GM21737 (cell line): Measurements from ENCODE around the gene GHITM.
"Not testable (repeated sequence)": the region's sequence is repeated elsewhere in the genome, so short reads cannot be mapped to it uniquely, and the experiment has no call there.

Experiments
- ATAC-seq: cut with Tn5 transposase; IDR thresholded peaks from one replicate; pipeline ENCODE4 v1.9.1; 2021; ENCODE audit warnings: mild to moderate bottlenecking, moderate library complexity; ENCODE audit not compliant: unreplicated experiment

Gene GHITM

DNA sequence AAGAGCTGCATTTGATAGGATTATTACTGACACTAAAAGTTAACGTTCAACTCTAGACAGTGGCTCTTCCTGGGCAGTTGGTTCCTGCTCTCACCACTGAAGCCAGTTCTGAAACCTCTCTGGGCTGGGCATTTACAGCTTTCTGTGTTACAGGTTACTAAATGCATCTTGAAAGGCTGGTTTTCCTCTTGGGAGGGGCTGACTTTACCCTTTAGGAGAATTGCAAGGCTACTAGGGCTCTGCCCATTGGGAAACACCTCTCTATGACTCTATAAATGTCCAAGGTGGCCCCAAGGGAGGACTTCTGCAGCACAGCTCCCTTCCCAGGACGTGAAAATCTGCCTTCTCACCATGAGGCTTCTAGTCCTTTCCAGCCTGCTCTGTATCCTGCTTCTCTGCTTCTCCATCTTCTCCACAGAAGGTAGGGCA is 34.2 kb downstream of the GHITM start, which contains the start of gene GPR15LG:
TSS of gene GPR15LG (plus strand) at position 301 of the 429 bp plus-strand sequence. CDS start at position 352, 51 bp downstream.
- ATAC-seq = peak; percentile 32

- no peak for ATAC-seq
Measured at GRCh38 chr10:84175436-84175835, 36.1 kb downstream of the GHITM start.

DNA sequence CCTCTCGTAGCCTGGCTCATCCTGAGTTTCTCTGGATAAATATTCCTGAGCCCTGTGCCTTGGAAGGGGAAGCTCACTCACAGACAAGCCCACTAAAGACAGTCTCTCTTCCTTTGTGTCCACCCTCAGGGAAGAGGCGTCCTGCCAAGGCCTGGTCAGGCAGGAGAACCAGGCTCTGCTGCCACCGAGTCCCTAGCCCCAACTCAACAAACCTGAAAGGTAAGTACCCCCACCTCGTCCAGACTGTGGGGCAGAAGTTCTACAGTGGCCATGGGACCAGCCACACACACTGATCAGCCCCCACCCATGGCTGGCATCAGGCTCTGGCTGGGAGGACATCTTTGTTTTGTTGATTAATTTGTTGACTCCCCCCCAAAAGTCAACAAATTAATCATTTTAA is 37.0 kb downstream of the GHITM start:
- no peak for ATAC-seq

- no peak for ATAC-seq
Measured at GRCh38 chr10:84176836-84177474, 37.6 kb downstream of the GHITM start.

GRCh38 chr10:84177541-84178141 is 38.3 kb downstream of the GHITM start:
- peak; percentile 51 for ATAC-seq

DNA sequence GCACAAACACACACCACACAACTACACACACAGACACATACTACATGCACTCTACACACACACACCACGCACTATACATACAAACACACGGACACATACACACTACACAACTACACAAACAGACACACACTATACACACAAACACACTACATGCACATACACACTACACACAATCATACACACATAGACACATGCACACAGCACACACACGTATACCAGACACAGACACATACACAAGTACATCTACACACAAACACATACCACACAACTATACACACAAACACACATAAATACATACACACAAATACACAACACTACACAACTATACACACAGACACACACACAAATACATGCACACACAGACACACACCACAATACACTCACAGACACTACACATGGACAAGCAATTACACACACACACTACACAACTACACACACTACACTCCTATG is 38.9 kb downstream of the GHITM start:
- no peak for ATAC-seq

DNA sequence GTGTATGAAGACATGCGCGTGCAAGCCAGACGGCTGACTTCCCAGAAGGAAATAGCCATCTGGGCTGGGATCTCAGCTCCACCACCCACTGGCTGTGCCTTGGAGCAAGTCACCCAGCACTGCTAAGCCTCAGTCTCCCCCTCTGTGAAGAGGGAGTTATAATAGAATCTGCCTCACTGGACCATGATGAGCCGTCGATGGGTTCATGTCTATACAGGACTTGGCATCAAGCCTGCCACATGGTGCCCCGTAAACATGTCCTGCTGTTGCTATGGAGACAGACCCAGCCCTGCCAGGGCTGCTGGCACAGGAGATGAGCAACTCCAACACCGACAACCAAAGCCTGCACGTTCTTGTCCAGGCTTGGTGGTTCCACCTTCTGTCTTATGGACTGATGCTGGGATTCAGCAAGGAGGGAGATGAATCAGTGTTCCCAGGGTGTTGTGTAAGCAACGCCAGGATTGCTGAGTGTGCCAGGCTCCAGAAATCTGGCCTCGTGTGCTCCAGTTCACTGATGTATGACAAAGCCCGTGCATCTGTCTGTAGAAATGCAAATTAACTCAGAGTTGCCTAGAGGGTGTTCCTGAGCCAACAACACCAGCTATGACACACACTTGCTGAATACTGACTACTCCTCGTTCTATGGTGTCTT is 39.9 kb downstream of the GHITM start:
- ATAC-seq = peak; percentile 81

DNA sequence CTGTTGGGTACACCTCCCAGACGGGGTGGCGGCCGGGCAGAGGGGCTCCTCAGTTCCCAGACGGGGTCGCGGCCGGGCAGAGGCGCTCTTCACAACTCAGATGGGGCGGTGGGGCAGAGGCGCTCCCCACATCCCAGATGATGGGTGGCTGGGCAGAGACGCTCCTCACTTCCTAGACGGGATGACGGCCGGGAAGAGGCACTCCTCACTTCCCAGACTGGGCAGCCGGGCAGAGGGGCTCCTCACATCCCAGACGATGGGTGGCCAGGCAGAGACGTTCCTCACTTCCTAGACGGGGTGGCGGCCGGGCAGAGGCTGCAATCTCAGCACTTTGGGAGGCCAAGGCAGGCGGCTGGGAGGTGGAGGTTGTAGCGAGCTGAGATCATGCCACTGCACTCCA is 41.1 kb downstream of the GHITM start:
- ATAC-seq = not testable (repeated sequence)

- no peak for ATAC-seq
Measured at GRCh38 chr10:84181631-84182030, 42.3 kb downstream of the GHITM start.

- ATAC-seq = no peak
Measured at GRCh38 chr10:84184517-84184916, 45.2 kb downstream of the GHITM start.

DNA sequence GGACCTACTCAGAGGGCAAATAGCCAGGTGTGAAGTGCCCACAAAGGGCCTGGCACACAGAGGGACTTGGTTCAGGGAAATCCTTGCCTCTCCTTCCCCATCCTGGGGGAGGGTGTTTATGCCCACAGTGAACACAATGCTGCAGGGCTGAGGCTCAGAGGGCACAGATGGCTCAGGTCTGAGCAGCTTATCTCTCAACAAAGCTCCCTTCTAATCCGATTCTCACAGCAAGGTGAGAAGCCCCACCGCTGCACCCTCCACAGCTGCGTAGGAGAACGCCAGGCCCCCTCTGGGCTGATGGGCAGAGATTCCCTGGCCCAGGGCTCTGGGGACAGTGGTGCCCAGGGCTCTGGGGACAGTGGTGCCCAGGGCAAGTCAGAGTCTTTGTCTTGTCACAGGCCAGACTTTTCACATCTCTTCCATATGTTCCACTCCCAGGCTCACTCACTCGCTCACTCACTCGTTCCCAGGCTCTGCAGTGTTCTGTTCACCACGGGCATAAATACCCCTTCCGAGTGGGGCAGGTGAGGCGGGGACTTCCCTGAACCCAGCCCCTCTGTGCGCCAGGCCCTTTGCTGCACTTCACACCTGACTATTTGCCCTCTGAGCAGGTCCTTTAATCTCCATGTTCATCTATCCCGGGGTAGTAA is 46.3 kb downstream of the GHITM start:
- ATAC-seq = no peak

DNA sequence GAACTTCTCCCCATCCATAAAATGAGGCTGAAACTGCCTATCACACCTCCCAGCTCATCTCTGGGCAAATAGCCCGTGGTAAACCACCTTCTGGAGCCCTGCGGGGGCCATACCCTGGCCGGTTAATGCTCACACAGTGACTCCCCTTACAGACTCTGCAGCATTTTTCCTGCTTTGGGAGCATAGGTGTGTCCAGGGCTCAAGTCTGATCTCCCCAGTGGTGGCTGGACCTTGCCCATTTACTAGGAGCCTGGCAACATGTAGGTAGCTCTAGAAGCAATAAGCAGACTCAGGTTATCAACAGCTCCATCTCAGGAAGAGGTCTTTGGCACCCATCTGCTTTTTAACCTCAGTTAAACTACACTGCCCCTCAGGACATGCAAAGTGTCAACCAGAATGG is 49.5 kb downstream of the GHITM start:
- no peak for ATAC-seq

GRCh38 chr10:84190621-84191020 is 51.3 kb downstream of the GHITM start:
- ATAC-seq = no peak

- ATAC-seq = no peak
Measured at GRCh38 chr10:84191106-84191505, 51.8 kb downstream of the GHITM start.

DNA sequence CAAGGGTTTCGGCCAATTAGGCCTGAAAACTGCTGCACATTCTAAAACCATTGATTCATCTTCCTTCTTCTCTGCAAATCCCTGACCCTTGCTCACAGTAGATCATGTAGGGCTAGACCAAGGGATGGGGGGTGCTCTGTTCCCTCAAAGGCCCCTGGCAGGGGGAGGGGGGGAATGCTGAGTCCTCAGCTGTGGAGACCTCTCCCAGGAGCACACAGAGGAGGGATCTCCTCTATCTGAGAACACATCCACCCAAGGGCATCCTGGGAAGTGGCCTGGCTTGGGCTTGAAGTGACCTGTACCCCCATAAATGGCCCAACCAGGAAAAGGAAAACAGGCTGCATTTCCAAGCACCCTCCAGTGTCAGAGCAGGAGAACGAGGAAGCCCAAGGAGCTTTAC is 54.0 kb downstream of the GHITM start:
- ATAC-seq = no peak

- ATAC-seq = no peak
Measured at GRCh38 chr10:84193846-84194423, 54.6 kb downstream of the GHITM start.

GRCh38 chr10:84194424-84195043 is 55.2 kb downstream of the GHITM start, which contains the start of gene CDHR1:
Gene CDHR1, plus strand, starts transcription at chr10:84194537. Its CDS starts 224 bp downstream, at chr10:84194761.
- ATAC-seq = peak; percentile 67

DNA sequence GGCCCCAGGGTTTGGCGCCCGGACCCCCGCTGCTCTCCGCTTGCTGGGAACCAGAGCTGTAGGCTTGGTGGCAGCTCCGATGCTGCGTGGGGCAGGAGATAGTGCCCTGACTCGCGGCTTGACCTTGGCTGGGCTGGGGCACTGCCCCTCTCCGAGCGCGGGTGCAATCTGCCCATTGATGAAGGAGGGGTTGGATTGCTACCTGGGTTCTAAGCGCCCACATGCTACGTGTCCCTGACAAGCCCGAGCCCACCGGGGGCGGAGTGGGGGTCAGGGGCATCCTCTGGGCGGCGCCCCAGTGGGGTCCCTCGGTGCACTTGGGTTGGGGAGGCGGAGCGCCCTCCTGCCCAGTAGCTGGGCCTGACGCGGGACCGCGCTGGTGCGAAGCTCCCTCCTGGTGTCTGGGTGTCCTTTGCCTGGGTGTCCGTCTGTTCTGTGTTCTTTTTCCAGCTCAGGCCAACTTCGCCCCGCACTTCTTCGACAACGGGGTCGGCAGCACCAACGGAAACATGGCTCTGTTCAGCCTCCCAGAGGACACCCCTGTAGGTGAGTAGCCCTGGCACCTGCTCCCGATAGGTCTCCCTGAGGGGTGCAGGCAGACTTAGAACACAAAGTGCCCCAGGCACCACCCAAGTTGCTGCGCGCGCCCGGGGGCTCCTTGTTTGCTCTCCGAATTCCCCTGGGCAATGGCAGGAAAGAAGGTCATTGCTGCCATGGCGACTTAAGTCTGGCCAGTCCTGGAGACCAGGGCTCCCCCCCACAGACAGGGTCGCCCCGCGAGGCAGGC is 55.9 kb downstream of the GHITM start:
- ATAC-seq = no peak

- no peak for ATAC-seq
Measured at GRCh38 chr10:84196083-84196482, 56.8 kb downstream of the GHITM start.

DNA sequence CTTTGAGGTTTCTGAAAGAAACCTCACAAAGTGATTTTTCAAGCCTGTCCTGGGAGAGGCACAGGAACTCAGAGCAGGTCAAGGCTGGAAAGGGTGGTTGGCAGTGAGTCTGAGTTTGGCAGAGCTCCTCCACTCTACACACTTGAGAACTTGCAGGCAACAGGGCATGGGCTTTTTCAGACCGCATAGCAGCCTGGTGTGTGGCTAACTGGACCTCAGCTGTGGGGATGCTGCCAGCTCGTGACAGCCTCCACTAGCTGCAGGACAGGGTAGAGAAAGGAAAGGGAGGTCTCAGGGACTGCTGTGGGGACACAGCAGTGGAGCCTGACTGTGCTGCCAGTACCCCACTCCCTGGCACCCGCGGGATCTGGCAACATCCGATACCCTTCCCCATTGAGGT is 57.6 kb downstream of the GHITM start:
- no peak for ATAC-seq
